ENCODE results near the gene CAPS. TPM values are rescaled to one million over a fixed set of nuclear protein-coding genes. Genes with fewer than 3 reads are reported as not detected.

CAPS gene
- total RNA-seq, 1 experiment from 2014 or later = 2.3 TPM

- H2BK5ac ChIP-seq (ENCODE audit: insufficient read length, low read length) = no peak overlapping the region
- no peaks in the 10 kb centered on the region for H3K9me3 ChIP-seq (ENCODE audit: control insufficient read depth, low read depth, low read length)
- peaks cover 27% of the 10 kb centered on the region for H3K27me3 Mint-ChIP-seq (ENCODE audit: low read depth)
- no peaks in the 10 kb centered on the region; a peak in 1 of 4 replicates for H3K4me1 Mint-ChIP-seq
- H2AFZ ChIP-seq (ENCODE audit: low read length) = no peak overlapping the region
- no peaks in the 10 kb centered on the region for H3K9me3 Mint-ChIP-seq
- no peak overlapping the region for H3K18ac ChIP-seq (ENCODE audit: insufficient read length, low read depth, low read length)
- no peak overlapping the region for H2BK20ac ChIP-seq (ENCODE audit: low read depth, low read length, poor library complexity, severe bottlenecking)
- no peaks in the 10 kb centered on the region for H3K27me3 ChIP-seq (ENCODE audit: insufficient read depth, low read length)
- H3K56ac ChIP-seq (ENCODE audit: insufficient read length, low read depth, low read length) = no peak overlapping the region
- H3K79me1 ChIP-seq (ENCODE audit: insufficient read depth, low read depth, low read length, poor library complexity, severe bottlenecking) = no peaks in the 10 kb centered on the region
- no peak overlapping the region for H3K23ac ChIP-seq (ENCODE audit: insufficient read length, low read depth, low read length)
- H4K20me1 ChIP-seq (ENCODE audit: control insufficient read depth, insufficient read depth, insufficient read length) = no peaks in the 10 kb centered on the region
- no peak overlapping the region for H4K91ac ChIP-seq (ENCODE audit: insufficient read length, low read depth, low read length)
- H2BK120ac ChIP-seq (ENCODE audit: low read depth, low read length, poor library complexity, severe bottlenecking) = no peak overlapping the region
- H3K79me2 ChIP-seq (ENCODE audit: insufficient read depth, low read length) = no peaks in the 10 kb centered on the region
- no peaks in the 10 kb centered on the region for H3K23me2 ChIP-seq (ENCODE audit: insufficient read length, low read depth, low read length, poor library complexity, severe bottlenecking)
- no CpG with 5 or more reads among the region's 11 CpGs for WGBS (ENCODE audit: extremely low coverage, insufficient read length, low lambda C conversion rate)
- no peak overlapping the region for H2BK12ac ChIP-seq (ENCODE audit: insufficient read length, low read depth, low read length)
- peak overlapping the region in 1 of 3 experiments; percentile 95; a peak in 1 of 7 replicates for H3K27ac Mint-ChIP-seq
- H4K5ac ChIP-seq (ENCODE audit: insufficient read length, low read depth, low read length) = no peak overlapping the region
- no peak overlapping the region for H3T11ph ChIP-seq (ENCODE audit: low read length)
- no peak for DNase-seq
- no peak overlapping the region for H3K4me3 Mint-ChIP-seq
- TF ChIP-seq, protein P1, sequence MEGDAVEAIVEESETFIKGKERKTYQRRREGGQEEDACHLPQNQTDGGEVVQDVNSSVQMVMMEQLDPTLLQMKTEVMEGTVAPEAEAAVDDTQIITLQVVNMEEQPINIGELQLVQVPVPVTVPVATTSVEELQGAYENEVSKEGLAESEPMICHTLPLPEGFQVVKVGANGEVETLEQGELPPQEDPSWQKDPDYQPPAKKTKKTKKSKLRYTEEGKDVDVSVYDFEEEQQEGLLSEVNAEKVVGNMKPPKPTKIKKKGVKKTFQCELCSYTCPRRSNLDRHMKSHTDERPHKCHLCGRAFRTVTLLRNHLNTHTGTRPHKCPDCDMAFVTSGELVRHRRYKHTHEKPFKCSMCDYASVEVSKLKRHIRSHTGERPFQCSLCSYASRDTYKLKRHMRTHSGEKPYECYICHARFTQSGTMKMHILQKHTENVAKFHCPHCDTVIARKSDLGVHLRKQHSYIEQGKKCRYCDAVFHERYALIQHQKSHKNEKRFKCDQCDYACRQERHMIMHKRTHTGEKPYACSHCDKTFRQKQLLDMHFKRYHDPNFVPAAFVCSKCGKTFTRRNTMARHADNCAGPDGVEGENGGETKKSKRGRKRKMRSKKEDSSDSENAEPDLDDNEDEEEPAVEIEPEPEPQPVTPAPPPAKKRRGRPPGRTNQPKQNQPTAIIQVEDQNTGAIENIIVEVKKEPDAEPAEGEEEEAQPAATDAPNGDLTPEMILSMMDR (conservative IDR thresholded peaks at IDR 0.05) = no peak
- H3K27ac ChIP-seq (ENCODE audit: insufficient read length, low read depth, low read length) = no peak overlapping the region
- H3K4me1 ChIP-seq (ENCODE audit: insufficient read depth, low read length) = no peaks in the 10 kb centered on the region
- no peak overlapping the region for H3K4me2 ChIP-seq (ENCODE audit: insufficient read depth, insufficient read length, low read length)
- no peak overlapping the region for H3K9ac ChIP-seq (ENCODE audit: extremely low read depth, insufficient read length, low read length)
- no peak overlapping the region for H3K14ac ChIP-seq (ENCODE audit: insufficient read depth, low read length)
- no peak overlapping the region for H2AK5ac ChIP-seq (ENCODE audit: insufficient read length, low read length)
- H4K8ac ChIP-seq (replicated peaks; ENCODE audit: insufficient read length, low read depth, low read length) = no peak overlapping the region
- no peak overlapping the region for H3K4ac ChIP-seq (ENCODE audit: low read depth, low read length)
- H2BK15ac ChIP-seq (ENCODE audit: low read depth, low read length) = no peak overlapping the region
- no peaks in the 10 kb centered on the region for H3K36me3 Mint-ChIP-seq (ENCODE audit: insufficient read depth in 1 of 3, low read depth in 3 of 3)
Observed at GRCh38 chr19:5865772-5866171, 48.3 kb upstream of the CAPS start.
